ACC112 (cell line): ENCODE results near the gene RIMBP2.

Experiments used
- H2AFZ ChIP-seq: fragments of 200-600 bp; sonication (generic); one replicate; pipeline ENCODE4 v1.6.0; 2017; ENCODE audit warnings: antibody characterized with exemption, low read length; ENCODE audit not compliant: unreplicated experiment
- H3K27ac ChIP-seq: fragments of 200-600 bp; sonication (generic); 2 replicates; pipeline ENCODE4 v1.5.1; 2014; ENCODE audit warnings: low read depth, mild to moderate bottlenecking, antibody characterized with exemption, low read length, moderate library complexity
- H3K27me3 ChIP-seq: fragments of 200-600 bp; sonication (generic); 2 replicates; pipeline ENCODE4 v1.6.1; 2014; ENCODE audit warnings: mild to moderate bottlenecking, antibody characterized with exemption, low read length, moderate library complexity, mixed read lengths; ENCODE audit not compliant: insufficient read depth
- H3K36me3 ChIP-seq: fragments of 200-600 bp; sonication (generic); 2 replicates; pipeline ENCODE4 v1.6.1; 2016; ENCODE audit warnings: mild to moderate bottlenecking, antibody characterized with exemption, low read length, moderate library complexity, mixed read lengths; ENCODE audit not compliant: insufficient read depth
- H3K4me1 ChIP-seq: fragments of 200-600 bp; sonication (generic); one replicate; pipeline ENCODE4 v1.6.1; 2016; ENCODE audit warnings: low read length, mixed read lengths; ENCODE audit not compliant: insufficient read depth, unreplicated experiment, control insufficient read depth
- H3K4me3 ChIP-seq: fragments of 200-600 bp; sonication (generic); 2 replicates; pipeline ENCODE4 v1.5.1; 2014; ENCODE audit warnings: mild to moderate bottlenecking, low read depth, low read length
- H3K79me2 ChIP-seq: fragments of 200-600 bp; sonication (generic); one replicate; pipeline ENCODE4 v1.6.0; 2016; ENCODE audit warnings: low read length; ENCODE audit not compliant: control insufficient read depth, unreplicated experiment, insufficient read depth

The RIMBP2 gene

DNA sequence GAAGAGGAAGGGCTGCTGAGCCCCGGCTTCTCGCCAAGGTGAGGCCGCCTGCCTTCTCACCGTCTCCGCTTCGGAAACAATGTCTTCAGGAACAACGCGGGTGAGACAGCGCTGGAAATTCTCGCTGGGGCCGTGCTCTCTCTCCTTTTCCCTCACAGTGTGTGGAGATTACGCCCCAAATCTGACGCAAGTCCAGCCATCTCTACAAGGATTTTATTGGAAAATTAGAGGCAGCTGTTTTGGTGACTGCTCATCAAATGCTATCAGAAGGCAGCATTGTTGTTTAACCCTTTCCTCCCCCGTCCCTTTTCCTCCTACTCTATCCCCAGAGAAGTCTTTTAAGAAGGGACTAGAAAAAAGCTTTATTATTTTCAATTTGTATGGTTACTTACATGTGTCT is 324.9 kb downstream of the RIMBP2 start:
- Histone ChIP-seq H3K4me3 (no peak overlapping the region), H3K4me1 (no peaks in the 10 kb centered on the region), H3K79me2 (no peaks in the 10 kb centered on the region), H3K36me3 (no peaks in the 10 kb centered on the region), H2AFZ (no peak overlapping the region), H3K27ac (no peak overlapping the region), H3K27me3 (no peaks in the 10 kb centered on the region)

- H3K36me3 ChIP-seq = no peaks in the 10 kb centered on the region
- H3K4me1 ChIP-seq = no peaks in the 10 kb centered on the region
- no peaks in the 10 kb centered on the region for H3K27me3 ChIP-seq
- no peak overlapping the region for H3K4me3 ChIP-seq
- no peaks in the 10 kb centered on the region for H3K79me2 ChIP-seq
- H3K27ac ChIP-seq = no peak overlapping the region
- no peak overlapping the region for H2AFZ ChIP-seq
Observed at GRCh38 chr12:130385193-130385592, 330.9 kb downstream of the RIMBP2 start.

DNA sequence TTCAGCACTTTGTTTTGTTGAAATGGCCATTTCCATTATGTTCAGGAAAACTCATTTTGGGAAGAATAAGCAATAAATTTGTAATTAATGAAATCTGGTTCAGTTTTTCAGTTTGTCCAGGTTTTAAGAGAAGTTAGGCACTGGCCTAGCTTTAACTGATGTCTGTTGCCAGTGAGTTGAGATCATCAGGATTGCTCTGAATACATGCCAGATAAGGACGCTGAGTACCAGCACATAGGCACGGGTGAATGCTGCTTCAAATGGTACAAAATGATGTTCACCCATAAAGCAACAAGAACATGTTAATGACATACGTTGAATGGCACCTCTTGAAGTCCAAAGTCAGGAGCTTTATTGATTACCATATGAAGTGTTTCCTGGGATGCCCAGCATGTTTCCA is 331.9 kb downstream of the RIMBP2 start:
- Histone ChIP-seq H3K27ac (no peak overlapping the region), H3K79me2 (no peaks in the 10 kb centered on the region), H3K27me3 (no peaks in the 10 kb centered on the region), H2AFZ (no peak overlapping the region), H3K4me3 (no peak overlapping the region), H3K36me3 (no peaks in the 10 kb centered on the region), H3K4me1 (no peaks in the 10 kb centered on the region)

- no peaks in the 10 kb centered on the region for H3K27me3 ChIP-seq
- no peak overlapping the region for H3K27ac ChIP-seq
- no peak overlapping the region for H2AFZ ChIP-seq
- H3K4me3 ChIP-seq = no peak overlapping the region
- no peaks in the 10 kb centered on the region for H3K79me2 ChIP-seq
- no peaks in the 10 kb centered on the region for H3K36me3 ChIP-seq
- no peaks in the 10 kb centered on the region for H3K4me1 ChIP-seq
Observed at GRCh38 chr12:130382818-130383217, 333.3 kb downstream of the RIMBP2 start.

GRCh38 chr12:130375296-130376287 is 340.5 kb downstream of the RIMBP2 start:
- no peaks in the 10 kb centered on the region for H3K36me3 ChIP-seq
- no peak overlapping the region for H2AFZ ChIP-seq
- no peak overlapping the region for H3K27ac ChIP-seq
- no peaks in the 10 kb centered on the region for H3K79me2 ChIP-seq
- no peak overlapping the region for H3K4me3 ChIP-seq
- H3K4me1 ChIP-seq = no peaks in the 10 kb centered on the region
- H3K27me3 ChIP-seq = no peaks in the 10 kb centered on the region

GRCh38 chr12:130374083-130374482 is 342.0 kb downstream of the RIMBP2 start:
- Histone ChIP-seq H3K4me1 (no peaks in the 10 kb centered on the region), H2AFZ (no peak overlapping the region), H3K79me2 (no peaks in the 10 kb centered on the region), H3K36me3 (no peaks in the 10 kb centered on the region), H3K27me3 (no peaks in the 10 kb centered on the region), H3K27ac (no peak overlapping the region), H3K4me3 (no peak overlapping the region)

DNA sequence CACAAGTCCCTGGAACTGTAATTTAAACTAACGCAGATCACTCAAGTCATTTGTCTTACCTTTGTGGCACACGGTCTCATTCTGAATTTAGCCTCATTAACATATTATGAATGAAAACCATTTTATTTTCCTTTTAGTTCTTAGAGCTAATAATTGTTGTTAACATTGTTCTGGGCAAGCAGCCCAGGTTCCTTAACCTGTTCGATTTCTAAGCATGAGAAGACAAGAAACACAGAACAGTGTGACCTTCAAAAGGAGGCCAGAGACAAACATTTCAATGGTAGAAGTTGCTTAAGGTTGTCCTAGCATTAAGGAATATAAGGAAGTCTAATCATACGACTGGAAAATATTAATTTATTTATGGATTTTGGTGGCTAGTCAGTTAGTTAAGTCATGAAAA is 343.2 kb downstream of the RIMBP2 start:
- Histone ChIP-seq H2AFZ (no peak overlapping the region), H3K27me3 (no peaks in the 10 kb centered on the region), H3K79me2 (no peaks in the 10 kb centered on the region), H3K36me3 (no peaks in the 10 kb centered on the region), H3K4me3 (no peak overlapping the region), H3K27ac (no peak overlapping the region), H3K4me1 (no peaks in the 10 kb centered on the region)

DNA sequence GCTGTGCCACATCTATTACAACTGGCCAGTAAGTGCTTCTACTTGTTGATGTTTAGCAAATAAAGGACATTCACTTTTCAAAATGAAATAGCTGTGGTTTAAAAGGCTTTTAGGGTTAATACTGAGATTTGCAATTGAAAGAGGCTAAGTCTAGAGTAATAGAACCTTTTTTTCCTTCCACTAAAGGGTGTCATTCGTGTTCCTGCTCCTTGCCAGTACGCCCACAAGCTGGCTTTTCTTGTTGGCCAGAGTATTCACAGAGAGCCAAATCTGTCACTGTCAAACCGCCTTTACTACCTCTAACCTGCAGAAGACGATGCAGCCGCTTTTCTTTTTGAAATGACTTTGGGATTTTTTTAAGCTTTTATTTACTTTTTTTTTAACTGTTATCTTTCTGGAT is 344.8 kb downstream of the RIMBP2 start:
- H3K27me3 ChIP-seq = no peaks in the 10 kb centered on the region
- H3K4me3 ChIP-seq = no peak overlapping the region
- H3K36me3 ChIP-seq = no peaks in the 10 kb centered on the region
- H3K4me1 ChIP-seq = no peaks in the 10 kb centered on the region
- no peak overlapping the region for H2AFZ ChIP-seq
- H3K79me2 ChIP-seq = no peaks in the 10 kb centered on the region
- H3K27ac ChIP-seq = no peak overlapping the region

- Histone ChIP-seq H3K36me3 (no peaks in the 10 kb centered on the region), H3K79me2 (no peaks in the 10 kb centered on the region), H3K4me1 (no peaks in the 10 kb centered on the region), H3K4me3 (no peak overlapping the region), H2AFZ (no peak overlapping the region), H3K27ac (no peak overlapping the region), H3K27me3 (no peaks in the 10 kb centered on the region)
Observed at GRCh38 chr12:130369816-130370215, 346.3 kb downstream of the RIMBP2 start.

DNA sequence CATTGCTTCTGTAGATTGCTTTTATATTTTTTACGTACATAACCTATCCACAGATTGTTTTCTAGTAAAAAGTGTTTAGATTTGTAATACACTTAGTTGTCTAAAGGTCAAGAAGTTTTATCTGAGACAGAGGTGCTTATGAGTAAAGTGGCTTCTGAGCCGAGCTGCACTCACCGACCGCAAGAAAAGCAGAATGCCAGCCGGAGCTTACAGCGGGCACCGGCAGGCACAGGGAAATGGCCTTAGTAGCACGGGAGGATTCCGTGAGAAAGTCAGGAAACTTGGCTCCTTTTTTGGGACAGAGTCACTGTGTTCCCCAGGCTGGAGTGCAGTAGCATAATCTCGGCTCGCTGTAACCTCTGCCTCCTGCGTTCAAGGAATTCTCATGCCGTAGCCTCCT is 348.6 kb downstream of the RIMBP2 start:
- Histone ChIP-seq H3K27ac (no peak overlapping the region), H3K27me3 (no peaks in the 10 kb centered on the region)

DNA sequence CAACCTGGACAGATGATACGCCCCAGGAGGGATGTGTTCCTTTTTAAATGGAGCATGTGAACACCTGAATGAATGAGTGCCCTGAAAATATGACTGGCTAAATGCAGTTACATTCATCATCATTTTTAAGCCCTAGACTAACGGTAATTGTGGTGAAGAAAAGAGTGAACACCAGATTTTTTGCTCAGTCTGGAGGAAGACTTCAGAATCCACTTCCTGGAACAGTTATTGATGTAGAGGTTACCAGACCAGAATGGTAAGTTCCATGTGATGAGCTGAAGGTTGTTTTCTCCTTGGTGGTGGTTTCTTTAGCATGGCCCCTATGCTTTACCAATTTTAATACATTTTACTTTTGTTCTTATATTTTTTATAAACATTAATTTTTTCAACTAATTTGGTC is 349.1 kb downstream of the RIMBP2 start:
- Histone ChIP-seq H2AFZ (no peak overlapping the region), H3K27me3 (no peaks in the 10 kb centered on the region), H3K79me2 (no peaks in the 10 kb centered on the region), H3K27ac (no peak overlapping the region), H3K4me1 (no peaks in the 10 kb centered on the region), H3K36me3 (no peaks in the 10 kb centered on the region), H3K4me3 (no peak overlapping the region)

More for the DNA sequence above, 348.6 kb downstream of the RIMBP2 start:
- Histone ChIP-seq H3K79me2 (no peaks in the 10 kb centered on the region), H3K4me3 (no peak overlapping the region), H3K36me3 (no peaks in the 10 kb centered on the region), H3K4me1 (no peaks in the 10 kb centered on the region), H2AFZ (no peak overlapping the region)
